Hematopoietic multipotent progenitor cell treated with erythropoietin and hydrocortisone succinate and interleukin-3 and kit ligand, for 8 days (in vitro differentiated cells): ENCODE measurements around the gene SLC38A10.
A peak's percentile ranks its signal among the peaks of the same experiment; 100 is the strongest.

Experiments used
- DNase-seq: peaks from one replicate; pipeline ENCODE4 v3.0.0-alpha.2; 2015

SLC38A10 gene

DNA sequence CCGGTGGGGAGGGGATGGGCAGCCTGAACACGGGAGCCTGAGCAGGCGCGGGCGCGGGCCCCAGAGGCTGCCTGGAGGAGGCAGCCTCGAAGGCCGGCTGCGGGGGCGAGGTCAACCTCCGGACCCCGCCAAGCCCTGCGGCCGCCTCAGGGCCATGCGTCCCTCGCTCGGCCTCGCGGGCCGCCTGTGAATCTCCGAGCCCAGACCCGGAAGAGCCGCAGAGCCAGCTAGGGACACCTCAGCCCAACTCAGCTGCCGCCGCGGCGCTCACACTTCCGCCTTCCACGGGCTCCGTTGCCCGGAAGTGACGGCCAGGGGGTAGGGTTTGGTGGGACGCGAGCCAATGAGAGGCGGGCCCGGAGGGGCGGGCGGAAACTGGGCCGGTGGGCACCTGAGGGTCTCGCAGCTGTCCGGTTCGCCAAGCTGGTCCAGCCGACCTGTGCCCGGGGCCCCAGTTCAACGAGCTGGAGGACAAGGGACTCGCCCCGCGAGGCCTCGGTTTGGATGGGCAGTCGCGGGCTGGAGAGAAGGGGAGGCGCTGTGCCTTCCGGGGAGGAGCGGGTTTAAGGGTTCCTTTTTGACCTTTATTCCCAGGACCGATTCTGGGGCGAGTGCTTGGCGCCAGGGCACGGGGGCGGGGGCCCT is at the start of gene SLC38A10:
Gene SLC38A10, minus strand, starts transcription at position 277 of the 645 bp plus-strand sequence. CDS start 386 bp downstream, outside the sequence.
- DNase-seq: peak; percentile 91

GRCh38 chr17:81342269-81343070 is 47.4 kb upstream of the SLC38A10 start:
- no peak for DNase-seq

GRCh38 chr17:81341516-81342268 is 46.6 kb upstream of the SLC38A10 start:
- DNase-seq: no peak

DNA sequence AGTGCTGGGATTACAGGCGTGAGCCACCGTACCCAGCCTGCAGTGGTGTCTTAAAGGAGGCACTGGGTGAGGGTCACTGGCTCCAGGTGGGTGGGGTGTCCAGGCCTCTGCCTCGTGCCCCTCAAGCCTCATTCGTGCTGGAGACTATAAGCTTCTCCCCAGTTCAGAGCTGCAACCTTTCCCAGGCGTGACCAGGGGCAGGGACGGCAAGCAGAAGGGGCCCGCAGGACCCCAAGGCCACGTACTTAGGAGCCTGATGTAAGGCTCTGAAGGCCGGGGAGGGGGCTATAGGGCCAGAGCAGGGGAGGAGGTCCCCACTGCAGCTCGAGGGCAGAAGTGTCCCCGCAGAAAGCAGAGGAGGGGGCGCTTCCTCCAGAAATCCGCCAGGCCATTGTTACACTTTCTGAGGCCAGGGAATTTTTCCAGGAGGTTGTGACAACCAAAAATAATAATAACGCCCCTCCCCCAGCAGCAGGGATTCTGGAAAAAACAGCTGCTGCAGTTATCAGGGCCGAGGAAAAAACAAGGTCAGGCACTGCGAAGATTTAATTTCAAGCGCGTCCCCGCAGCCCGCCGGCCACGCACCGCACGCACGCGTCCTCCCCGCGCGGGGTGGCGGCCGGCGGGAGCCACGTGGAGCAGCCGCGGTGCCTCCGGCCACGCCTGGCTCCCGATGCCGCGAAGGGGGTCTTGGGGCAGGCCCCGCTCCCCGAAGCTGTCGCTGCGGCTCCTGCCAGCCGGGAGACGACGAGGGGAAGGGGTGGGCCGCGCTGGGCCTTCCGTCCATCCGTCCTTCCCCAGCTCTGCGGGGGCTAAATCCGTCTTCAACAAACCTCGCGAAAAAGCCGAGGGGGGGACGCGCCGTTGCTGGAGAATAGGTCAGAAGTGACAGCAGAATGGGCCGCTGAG is 45.8 kb upstream of the SLC38A10 start:
- DNase-seq: no peak

GRCh38 chr17:81339534-81340296 is 44.6 kb upstream of the SLC38A10 start:
- no peak for DNase-seq

GRCh38 chr17:81339191-81339533 is 44.1 kb upstream of the SLC38A10 start:
- DNase-seq: no peak

DNA sequence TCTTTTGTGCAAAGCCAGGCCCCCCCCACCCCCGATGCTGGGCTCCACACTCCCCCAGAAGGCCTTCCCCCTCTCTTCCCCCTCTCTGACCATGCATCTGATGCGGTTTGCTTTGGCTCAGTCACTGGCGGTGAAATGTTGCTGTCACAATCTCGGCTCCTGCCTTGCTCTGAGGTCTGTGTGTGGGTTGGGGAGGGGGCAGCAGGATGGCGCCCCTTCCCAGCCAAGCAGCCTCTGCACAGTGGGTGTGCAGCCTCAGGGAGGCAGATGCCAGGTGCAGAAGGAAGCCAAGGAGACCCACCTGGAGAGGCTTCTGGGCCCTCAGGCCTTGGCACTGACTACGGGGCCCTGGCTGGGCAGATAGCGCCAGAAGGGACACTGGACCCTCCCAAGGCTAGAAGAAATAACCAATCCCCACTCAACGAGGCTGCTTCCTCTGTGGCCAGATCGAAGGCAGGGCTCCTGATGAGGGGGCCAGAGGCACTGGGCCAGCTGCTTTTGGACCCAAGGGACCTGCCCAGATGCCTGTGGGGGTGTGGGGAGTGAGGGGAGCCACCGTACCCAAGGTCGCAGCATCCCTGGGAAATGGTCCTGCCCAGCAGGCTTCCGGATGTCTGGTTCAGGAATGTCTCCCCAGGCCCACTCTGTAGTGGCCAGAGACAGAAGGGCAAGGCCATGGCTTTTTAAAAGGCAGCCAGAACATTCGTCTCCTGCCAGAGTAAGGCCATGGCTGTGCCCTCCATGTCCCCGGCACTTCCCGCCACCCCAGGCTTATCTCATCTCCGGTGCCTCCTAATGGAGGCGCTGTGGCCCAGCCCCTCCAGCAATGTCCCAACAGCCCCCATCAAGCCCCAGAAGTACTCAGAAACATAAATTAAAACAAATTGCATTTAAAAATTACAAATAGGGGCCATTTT is 43.4 kb upstream of the SLC38A10 start:
- no peak for DNase-seq

DNA sequence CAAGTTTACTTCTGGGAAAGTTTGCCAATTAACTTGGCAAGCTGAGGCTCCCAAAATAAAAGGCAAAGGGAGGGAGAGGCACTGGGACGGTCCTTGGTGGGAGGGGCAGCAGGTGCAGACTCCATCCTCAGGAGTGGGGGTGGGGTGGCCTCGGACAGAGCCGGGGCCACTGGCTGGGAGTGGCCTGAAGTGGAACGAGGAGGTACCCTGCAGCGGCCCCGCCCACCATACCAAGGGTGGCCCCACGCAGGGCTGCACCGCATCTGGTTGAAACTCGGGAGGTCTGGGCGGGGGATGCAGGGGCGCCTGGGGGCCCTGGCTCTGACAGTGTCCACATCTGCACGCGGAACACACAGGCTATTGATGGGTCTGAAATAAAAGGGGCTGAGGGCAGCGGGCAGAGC is 42.4 kb upstream of the SLC38A10 start:
- no peak for DNase-seq

- no peak for DNase-seq
These were observed 41.8 kb upstream of the SLC38A10 start for GRCh38 chr17:81336930-81337325.

- DNase-seq: no peak
These were observed 41.3 kb upstream of the SLC38A10 start for GRCh38 chr17:81336296-81336929.

- no peak for DNase-seq
These were observed 40.7 kb upstream of the SLC38A10 start for GRCh38 chr17:81335773-81336157.

GRCh38 chr17:81334987-81335772 is 40.1 kb upstream of the SLC38A10 start:
- no peak for DNase-seq

- DNase-seq: no peak
These were observed 39.3 kb upstream of the SLC38A10 start for GRCh38 chr17:81334391-81334901.

DNA sequence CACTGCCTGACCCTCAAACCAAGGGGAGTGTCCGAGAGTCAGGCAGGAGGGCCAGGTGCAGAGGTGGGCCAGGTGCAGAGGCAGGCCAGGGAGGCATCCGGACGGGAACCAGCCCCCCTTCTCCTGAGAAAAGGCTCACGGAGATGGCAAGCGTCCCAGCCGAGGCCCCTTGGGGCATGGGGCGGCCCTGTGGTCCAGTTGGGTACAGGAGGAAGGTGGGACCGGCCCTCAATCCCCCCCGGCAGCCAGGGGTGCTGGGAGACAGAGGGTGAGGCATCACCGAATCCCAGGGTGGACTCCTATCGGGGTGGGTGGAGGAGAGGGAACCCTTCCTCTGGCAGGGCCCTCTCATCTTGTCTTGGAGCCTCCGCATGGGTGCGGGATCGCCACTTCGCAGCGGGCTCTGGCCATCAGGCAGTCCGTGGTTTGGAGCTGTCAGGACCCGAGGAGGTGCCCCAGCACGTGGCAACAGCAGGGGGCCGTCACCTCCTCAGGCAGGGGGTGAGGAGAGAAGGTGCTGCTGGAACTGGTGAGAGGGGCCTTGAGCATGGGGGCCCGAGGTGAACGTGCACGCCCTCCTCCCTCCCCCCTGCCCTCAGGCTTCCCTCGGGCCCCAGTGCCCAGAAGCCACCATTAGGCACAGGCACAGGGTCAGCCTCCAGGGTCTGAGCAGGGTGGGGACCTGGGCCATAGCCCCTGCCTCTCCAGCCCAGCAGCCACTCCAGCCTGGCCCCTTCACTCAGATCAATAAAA is 38.7 kb upstream of the SLC38A10 start:
- no peak for DNase-seq

DNA sequence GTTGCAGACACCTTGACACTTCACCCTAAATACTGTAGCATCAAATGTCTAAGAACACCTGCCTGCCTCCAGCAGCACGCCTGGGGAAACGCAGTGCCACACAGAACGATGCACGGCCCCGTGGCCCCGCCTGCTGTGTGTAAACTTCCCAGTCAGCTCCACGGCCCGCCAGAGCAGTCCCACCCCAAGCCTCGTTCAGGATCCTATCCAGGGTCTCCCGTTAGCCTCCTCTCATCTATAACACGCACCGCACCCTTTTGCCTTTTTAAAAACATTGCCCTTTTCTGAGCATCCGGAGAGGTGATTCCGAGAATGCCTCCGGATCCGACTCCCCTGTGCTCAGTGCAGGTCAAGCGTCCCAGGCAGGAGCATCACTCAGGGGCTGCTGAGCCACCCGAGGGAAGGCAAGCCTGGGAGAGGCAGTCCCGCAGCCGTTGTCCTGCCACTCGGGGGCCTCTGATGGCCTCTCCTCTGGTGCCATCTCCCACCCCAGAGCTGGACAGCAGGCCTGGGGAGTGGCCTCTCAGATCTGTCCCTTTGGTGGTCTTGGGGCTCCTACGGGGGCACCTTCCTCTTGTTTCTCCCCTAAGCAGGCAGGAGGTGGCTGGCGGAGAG is 37.9 kb upstream of the SLC38A10 start:
- no peak for DNase-seq

DNA sequence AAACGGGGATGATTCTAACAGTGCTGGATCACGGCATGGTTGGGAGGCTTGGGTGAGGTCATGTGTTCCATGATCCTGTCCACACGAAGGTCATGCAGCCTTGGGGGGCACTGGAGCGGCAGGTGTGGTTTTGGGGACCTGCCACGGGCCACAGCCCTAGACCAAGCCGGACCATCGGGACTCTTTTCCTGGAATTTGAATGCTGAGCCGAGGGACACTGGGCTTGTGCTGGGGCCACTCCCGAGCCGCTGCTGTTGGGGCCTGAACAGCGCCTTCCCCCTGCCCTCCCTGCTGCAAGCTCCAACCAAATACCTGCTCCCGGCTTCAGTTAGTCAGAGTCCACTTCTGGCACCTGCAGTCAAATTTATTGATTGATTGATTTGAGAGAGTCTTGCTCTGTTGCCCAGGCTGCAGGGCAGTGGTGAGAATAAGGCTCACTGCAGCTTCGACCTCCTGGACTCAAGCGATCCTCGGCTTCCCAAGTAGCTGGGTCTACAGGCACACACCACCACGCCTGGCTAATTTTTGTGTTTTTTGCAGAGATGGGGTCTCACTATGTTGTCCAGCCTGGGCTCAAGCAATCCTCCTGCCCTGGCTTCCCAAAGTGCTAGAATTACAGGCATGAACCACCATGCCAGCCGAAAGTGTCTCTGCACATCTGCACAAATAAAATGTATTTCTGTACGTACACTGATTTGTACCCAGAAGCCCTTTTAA is 37.2 kb upstream of the SLC38A10 start:
- DNase-seq: no peak

- no peak for DNase-seq
These were observed 36.5 kb upstream of the SLC38A10 start for GRCh38 chr17:81331527-81332043.
